ENCODE data around the gene PRKCA.
A peak's percentile ranks its signal among the peaks of the same experiment; 100 is the strongest.

PRKCA gene

GRCh38 chr17:66673668-66674276 is 371.4 kb downstream of the PRKCA start:
- DNase-seq, result peak; percentile 46

GRCh38 chr17:66675273-66675990 is 373.0 kb downstream of the PRKCA start:
- no peak for DNase-seq

- no peak for DNase-seq
Observed at GRCh38 chr17:66675991-66676371, 373.6 kb downstream of the PRKCA start.

- DNase-seq, result no peak
Observed at GRCh38 chr17:66676421-66676820, 374.0 kb downstream of the PRKCA start.

- no peak for DNase-seq
Observed at GRCh38 chr17:66677201-66677981, 375.0 kb downstream of the PRKCA start.

- no peak for DNase-seq
Observed at GRCh38 chr17:66678061-66678460, 375.6 kb downstream of the PRKCA start.

- no peak for DNase-seq
Observed at GRCh38 chr17:66678827-66679226, 376.4 kb downstream of the PRKCA start.

GRCh38 chr17:66679631-66680517 is 377.5 kb downstream of the PRKCA start:
- DNase-seq, result no peak

GRCh38 chr17:66682283-66682682 is 379.9 kb downstream of the PRKCA start:
- no peak for DNase-seq

GRCh38 chr17:66684261-66684660 is 381.8 kb downstream of the PRKCA start:
- DNase-seq, result no peak

GRCh38 chr17:66684731-66685130 is 382.3 kb downstream of the PRKCA start:
- no peak for DNase-seq

GRCh38 chr17:66686601-66687000 is 384.2 kb downstream of the PRKCA start:
- DNase-seq, result no peak

- DNase-seq, result no peak
Observed at GRCh38 chr17:66687570-66688284, 385.3 kb downstream of the PRKCA start.

GRCh38 chr17:66689221-66689620 is 386.8 kb downstream of the PRKCA start:
- DNase-seq, result peak; percentile 8

GRCh38 chr17:66690166-66690565 is 387.8 kb downstream of the PRKCA start:
- DNase-seq, result no peak

GRCh38 chr17:66691644-66692420 is 389.4 kb downstream of the PRKCA start:
- peak; percentile 1 for DNase-seq

GRCh38 chr17:66692421-66692690 is 389.9 kb downstream of the PRKCA start:
- DNase-seq, result no peak

- DNase-seq, result no peak
Observed at GRCh38 chr17:66695098-66695497, 392.7 kb downstream of the PRKCA start.

GRCh38 chr17:66698270-66698669 is 395.9 kb downstream of the PRKCA start:
- no peak for DNase-seq

GRCh38 chr17:66701462-66701861 is 399.0 kb downstream of the PRKCA start:
- DNase-seq, result no peak

- no peak for DNase-seq
Observed at GRCh38 chr17:66702106-66702936, 399.9 kb downstream of the PRKCA start.

All from OCI-M1 (cell line).